HepG2 (cell line): ENCODE measurements around the gene RHBDL1. TPM values are rescaled to one million over a fixed set of nuclear protein-coding genes. Genes with fewer than 3 reads are reported as not detected.

Experiments used
- ADNP ChIP-seq: sonication (generic); formaldehyde crosslinking; IDR thresholded peaks from 2 replicates; pipeline ENCODE4 v1.4.0; 2020; ENCODE audit warnings: missing genetic modification reagents
- BHLHE40 ChIP-seq: IDR thresholded peaks from 2 replicates; pipeline ENCODE4 v1.6.1; 2011; ENCODE audit warnings: low read length, improper control_type of control experiment
- DDIT3 ChIP-seq: sonication (generic); formaldehyde crosslinking; IDR thresholded peaks from 2 replicates; pipeline ENCODE4 v1.4.0; 2020; ENCODE audit warnings: mild to moderate bottlenecking, missing genetic modification reagents
- ELF1 ChIP-seq: sonication (generic); formaldehyde crosslinking; IDR thresholded peaks from 2 replicates; pipeline ENCODE4 v1.4.0; 2020; ENCODE audit warnings: missing genetic modification reagents
- EZH2 ChIP-seq: conservative IDR thresholded peaks from 2 replicates; pipeline ENCODE4 v1.6.1; 2012; ENCODE audit warnings: mild to moderate bottlenecking, low read depth, low read length, moderate library complexity
- FOSL1 ChIP-seq: sonication (generic); formaldehyde crosslinking; IDR thresholded peaks from 2 replicates; pipeline ENCODE4 v1.9.0; 2021; ENCODE audit warnings: missing genetic modification reagents, borderline replicate concordance
- GATAD2A ChIP-seq: IDR thresholded peaks from 2 replicates; pipeline ENCODE4 v1.6.1; 2016
- GPBP1L1 ChIP-seq: sonication (generic); formaldehyde crosslinking; IDR thresholded peaks from 2 replicates; pipeline ENCODE4 v1.5.0; 2020; ENCODE audit warnings: mild to moderate bottlenecking, missing genetic modification reagents
- IKZF1 ChIP-seq: fragments of 450-650 bp; IDR thresholded peaks from 2 replicates; pipeline ENCODE4 v1.7.1; 2016
- MAFK ChIP-seq, 2 experiments: IDR thresholded peaks in 1 of 2; conservative IDR thresholded peaks in 1 of 2; 2 replicates each; pipeline ENCODE4 v1.6.1; 2011; ENCODE audit warnings: improper control_type of control experiment in 2 of 2, low read length in 2 of 2
- REL ChIP-seq: sonication (generic); formaldehyde crosslinking; conservative IDR thresholded peaks from 2 replicates; pipeline ENCODE4 v1.8.0; 2022; ENCODE audit warnings: mild to moderate bottlenecking, missing genetic modification reagents, moderate library complexity
- RFXANK ChIP-seq: IDR thresholded peaks from 2 replicates; pipeline ENCODE4 v1.6.1; 2016
- SMAD1 ChIP-seq: sonication (generic); formaldehyde crosslinking; IDR thresholded peaks from 2 replicates; pipeline ENCODE4 v1.4.0; 2020; ENCODE audit warnings: missing genetic modification reagents, low read depth, mild to moderate bottlenecking, borderline replicate concordance
- SNAI1 ChIP-seq: sonication (generic); formaldehyde crosslinking; IDR thresholded peaks from 2 replicates; pipeline ENCODE4 v1.5.0; 2020; ENCODE audit warnings: mild to moderate bottlenecking, missing genetic modification reagents, borderline replicate concordance
- TCF12 ChIP-seq, 2 experiments: fragments of 450-650 bp in 1 of 2; sonication (generic) in 1 of 2; formaldehyde crosslinking in 1 of 2; IDR thresholded peaks; 2 replicates each; pipeline versions ENCODE4 v1.6.1 to v1.8.0; 2017 to 2022; ENCODE audit warnings: antibody characterized with exemption in 1 of 2, mild to moderate bottlenecking in 1 of 2, missing genetic modification reagents in 1 of 2, moderate library complexity in 1 of 2
- ZFP90 ChIP-seq: sonication (generic); formaldehyde crosslinking; IDR thresholded peaks from 2 replicates; pipeline ENCODE4 v1.8.0; 2022; ENCODE audit warnings: missing genetic modification reagents, mild to moderate bottlenecking, inconsistent platforms, borderline replicate concordance
- ZNF225 ChIP-seq: sonication (generic); formaldehyde crosslinking; IDR thresholded peaks from 2 replicates; pipeline ENCODE4 v1.4.0; 2020; ENCODE audit warnings: mild to moderate bottlenecking, missing genetic modification reagents
- ZNF234 ChIP-seq: sonication (generic); formaldehyde crosslinking; conservative IDR thresholded peaks from 2 replicates; pipeline ENCODE4 v1.5.1; 2020; ENCODE audit warnings: mild to moderate bottlenecking, missing genetic modification reagents
- ZNF296 ChIP-seq: sonication (generic); formaldehyde crosslinking; conservative IDR thresholded peaks from 2 replicates; pipeline ENCODE4 v1.5.0; 2020; ENCODE audit warnings: mild to moderate bottlenecking, missing genetic modification reagents
- ZNF354B ChIP-seq: sonication (generic); formaldehyde crosslinking; IDR thresholded peaks from 2 replicates; pipeline ENCODE4 v1.8.0; 2022; ENCODE audit warnings: mild to moderate bottlenecking, missing genetic modification reagents
- ZNF616 ChIP-seq: sonication (generic); formaldehyde crosslinking; IDR thresholded peaks from 2 replicates; pipeline ENCODE4 v1.5.0; 2020; ENCODE audit warnings: low read depth, mild to moderate bottlenecking, missing genetic modification reagents
- polyA plus RNA-seq, 8 experiments: library from polyadenylated mRNA; depleted of rRNA in 3 of 8; stranded (reverse) in 7 of 8; unstranded in 1 of 8; fragments of >200 nt; fragmentation: Illumina TruSeq in 4 of 8; extraction: Trizol in 4 of 8; gene quantifications; 2 replicates each; pipeline versions ENCODE4 v1.2.1 to v1.2.3, GENCODE V29; 2011 to 2016; ENCODE audit warnings: low read depth in 4 of 8, missing spikeins in 1 of 8, mixed read lengths in 1 of 8; ENCODE audit not compliant: insufficient read depth in 1 of 8
- total RNA-seq, 5 experiments: library from RNA; depleted of rRNA; stranded (reverse); fragments of >200 nt; fragmentation: Illumina TruSeq; extraction: Trizol; gene quantifications; 2 replicates each; pipeline ENCODE4 v1.2.3, GENCODE V29; 2016; ENCODE audit warnings: low read depth in 1 of 5
- TF ChIP-seq, protein P1 (sequence below): sonication (generic); formaldehyde crosslinking; IDR thresholded peaks from 2 replicates; pipeline ENCODE4 v1.8.0; 2022; ENCODE audit warnings: mild to moderate bottlenecking, missing genetic modification reagents
- TF ChIP-seq, protein P2 (sequence below): sonication (generic); formaldehyde crosslinking; IDR thresholded peaks from 2 replicates; pipeline ENCODE4; 2020; ENCODE audit warnings: missing genetic modification reagents, mild to moderate bottlenecking, borderline replicate concordance

Gene RHBDL1
- total and polyA plus RNA-seq, 2 of the 13 experiments (the other 11 are each of a cell fraction or from before 2014, with no cell fraction given): 1.8 to 3.8 TPM

DNA sequence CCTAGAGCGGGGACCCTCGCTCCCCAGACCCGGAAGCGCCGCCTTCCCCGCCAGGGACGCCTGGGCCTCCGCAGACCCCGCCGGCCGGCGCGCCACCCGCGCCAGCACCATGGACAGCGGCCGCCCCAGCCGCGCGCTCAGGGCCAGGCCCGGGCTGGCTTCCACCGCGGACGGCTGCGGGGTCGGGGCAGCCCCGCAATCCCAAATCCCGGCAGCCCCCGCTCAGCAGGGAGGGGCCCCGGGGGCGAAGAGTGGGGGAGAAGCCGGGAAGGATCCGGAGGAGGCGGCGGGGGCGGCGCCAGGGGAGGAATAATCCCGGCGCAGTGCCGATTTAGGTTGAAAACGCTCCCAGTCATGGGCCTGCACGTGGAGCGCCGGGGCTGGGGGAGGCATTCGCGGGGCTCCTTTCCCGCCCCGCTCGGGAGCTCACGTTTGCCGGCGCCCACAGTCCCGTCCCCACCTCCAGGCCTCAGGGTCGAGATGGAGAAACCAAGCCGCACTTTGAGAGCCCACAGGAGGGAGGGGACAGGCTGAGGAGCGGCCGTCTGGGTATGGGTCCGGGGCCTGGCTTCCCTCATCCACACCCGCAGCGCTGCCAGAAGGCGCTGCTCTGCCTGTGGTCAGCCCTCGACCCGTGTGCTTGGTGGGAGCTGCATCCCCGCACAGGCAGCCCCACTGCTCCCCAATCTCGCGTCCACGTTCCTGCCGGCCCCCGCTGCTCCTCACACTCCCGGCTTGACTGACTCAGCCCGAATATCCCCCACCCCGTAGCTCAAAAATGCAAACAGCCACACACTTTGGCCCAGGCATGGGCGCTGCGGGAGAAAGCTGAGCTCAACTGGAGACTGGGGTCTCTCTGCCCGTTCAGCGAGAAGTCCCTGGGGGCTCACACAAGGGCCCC lies 25.5 kb downstream of the RHBDL1 start (continued):
- TF ChIP-seq EZH2 (0 out of 2 replicates have a peak, but pooled peaks have one; percentile 52), DDIT3 (CRISPR knock-in tag) (no peak), ZNF296 (CRISPR knock-in tag) (no peak), ADNP (no peak), SNAI1 (CRISPR knock-in tag) (no peak), GPBP1L1 (CRISPR knock-in tag) (no peak), GATAD2A (no peak), REL (no peak), ZFP90 (peak; percentile 70; the same call in 1 of the 2 replicates), RFXANK (no peak), MAFK (conservative IDR thresholded peaks at IDR 0.05 in 1 of 2, IDR thresholded peaks at IDR 0.05 in 1 of 2; ENCODE audit: low read length in 2 of 2) (no peak), SMAD1 (CRISPR knock-in tag) (no peak), ZNF616 (no peak), ZNF234 (CRISPR knock-in tag) (no peak), ZNF354B (CRISPR knock-in tag) (no peak), BHLHE40 (no peak), ZNF225 (no peak), TCF12 (IDR thresholded peaks at IDR 0.05) (no peak), TCF12 (CRISPR knock-in tag; IDR thresholded peaks at IDR 0.05) (no peak), IKZF1 (no peak), FOSL1 (CRISPR knock-in tag) (0 out of 2 replicates have a peak, but pooled peaks have one; percentile 10), ELF1 (CRISPR knock-in tag) (no peak)
- TF ChIP-seq, protein P1, sequence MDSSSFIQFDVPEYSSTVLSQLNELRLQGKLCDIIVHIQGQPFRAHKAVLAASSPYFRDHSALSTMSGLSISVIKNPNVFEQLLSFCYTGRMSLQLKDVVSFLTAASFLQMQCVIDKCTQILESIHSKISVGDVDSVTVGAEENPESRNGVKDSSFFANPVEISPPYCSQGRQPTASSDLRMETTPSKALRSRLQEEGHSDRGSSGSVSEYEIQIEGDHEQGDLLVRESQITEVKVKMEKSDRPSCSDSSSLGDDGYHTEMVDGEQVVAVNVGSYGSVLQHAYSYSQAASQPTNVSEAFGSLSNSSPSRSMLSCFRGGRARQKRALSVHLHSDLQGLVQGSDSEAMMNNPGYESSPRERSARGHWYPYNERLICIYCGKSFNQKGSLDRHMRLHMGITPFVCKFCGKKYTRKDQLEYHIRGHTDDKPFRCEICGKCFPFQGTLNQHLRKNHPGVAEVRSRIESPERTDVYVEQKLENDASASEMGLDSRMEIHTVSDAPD: no peak
- TF ChIP-seq, protein P2, sequence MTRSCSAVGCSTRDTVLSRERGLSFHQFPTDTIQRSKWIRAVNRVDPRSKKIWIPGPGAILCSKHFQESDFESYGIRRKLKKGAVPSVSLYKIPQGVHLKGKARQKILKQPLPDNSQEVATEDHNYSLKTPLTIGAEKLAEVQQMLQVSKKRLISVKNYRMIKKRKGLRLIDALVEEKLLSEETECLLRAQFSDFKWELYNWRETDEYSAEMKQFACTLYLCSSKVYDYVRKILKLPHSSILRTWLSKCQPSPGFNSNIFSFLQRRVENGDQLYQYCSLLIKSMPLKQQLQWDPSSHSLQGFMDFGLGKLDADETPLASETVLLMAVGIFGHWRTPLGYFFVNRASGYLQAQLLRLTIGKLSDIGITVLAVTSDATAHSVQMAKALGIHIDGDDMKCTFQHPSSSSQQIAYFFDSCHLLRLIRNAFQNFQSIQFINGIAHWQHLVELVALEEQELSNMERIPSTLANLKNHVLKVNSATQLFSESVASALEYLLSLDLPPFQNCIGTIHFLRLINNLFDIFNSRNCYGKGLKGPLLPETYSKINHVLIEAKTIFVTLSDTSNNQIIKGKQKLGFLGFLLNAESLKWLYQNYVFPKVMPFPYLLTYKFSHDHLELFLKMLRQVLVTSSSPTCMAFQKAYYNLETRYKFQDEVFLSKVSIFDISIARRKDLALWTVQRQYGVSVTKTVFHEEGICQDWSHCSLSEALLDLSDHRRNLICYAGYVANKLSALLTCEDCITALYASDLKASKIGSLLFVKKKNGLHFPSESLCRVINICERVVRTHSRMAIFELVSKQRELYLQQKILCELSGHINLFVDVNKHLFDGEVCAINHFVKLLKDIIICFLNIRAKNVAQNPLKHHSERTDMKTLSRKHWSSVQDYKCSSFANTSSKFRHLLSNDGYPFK (CRISPR knock-in tag): no peak
